NCI-H774 (cell line): ENCODE measurements around the gene CAPN11.

Experiments
- DNase-seq: peaks from one replicate; lab custom pipeline; 2025; lab: John Stamatoyannopoulos, UW

The CAPN11 gene

DNA sequence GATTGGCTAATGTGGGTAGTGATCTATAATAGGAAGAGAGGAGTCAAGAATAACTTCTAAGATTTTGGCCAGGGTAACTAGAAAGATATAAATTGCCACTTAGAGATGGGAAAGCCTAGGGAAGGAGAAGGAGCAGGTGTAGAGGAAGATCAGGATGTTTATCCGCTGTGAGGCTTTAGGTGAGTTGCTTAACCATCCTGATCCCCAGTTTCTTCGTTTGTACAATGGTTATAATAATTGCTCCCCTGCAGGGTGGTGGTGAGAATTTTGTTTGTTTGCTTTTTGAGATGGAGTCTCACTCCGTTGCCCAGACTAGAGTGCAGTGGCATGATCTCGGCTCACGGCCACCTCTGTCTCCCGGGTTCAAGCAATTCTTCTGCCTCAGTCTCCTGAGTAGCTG, 55.7 kb downstream of the CAPN11 start:
- DNase-seq = no peak

DNA sequence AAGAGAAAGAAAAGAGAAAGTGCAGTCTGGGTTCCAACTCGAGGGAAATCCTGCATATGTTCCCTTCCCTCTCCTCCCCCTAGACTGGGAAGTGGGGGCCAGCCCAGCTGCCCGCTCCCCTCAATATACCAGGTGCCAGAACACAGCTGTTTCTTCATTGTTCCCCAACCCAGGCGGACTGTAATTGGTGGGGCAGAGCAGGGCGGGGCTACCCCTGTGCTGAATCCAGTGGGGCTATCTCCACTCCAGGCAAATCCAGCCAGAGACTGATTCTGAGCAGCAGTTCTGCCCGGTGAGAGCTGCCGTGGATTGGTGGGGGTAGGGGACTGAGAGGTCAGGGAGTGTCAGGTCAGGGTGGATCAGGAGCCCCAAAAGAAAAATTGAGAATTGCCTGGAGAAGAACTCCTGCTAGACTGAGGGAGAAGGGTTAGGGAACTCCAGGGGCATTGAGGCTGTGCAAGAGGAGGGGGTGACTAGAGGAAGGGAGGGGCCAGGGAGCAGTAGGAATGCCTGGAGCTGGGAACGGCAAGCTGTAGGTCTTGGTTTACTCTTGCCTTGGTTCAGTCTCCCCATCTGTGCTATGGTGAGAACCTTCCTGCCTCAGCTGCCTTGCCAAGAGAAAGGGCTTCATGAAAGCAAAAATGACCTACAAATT, 58.2 kb downstream of the CAPN11 start, which contains the start of gene MYMX:
MYMX (plus strand) TSS at position 250 of the 655 bp plus-strand sequence. CDS start 546 bp downstream, outside the sequence.
- peak; percentile 38 for DNase-seq

DNA sequence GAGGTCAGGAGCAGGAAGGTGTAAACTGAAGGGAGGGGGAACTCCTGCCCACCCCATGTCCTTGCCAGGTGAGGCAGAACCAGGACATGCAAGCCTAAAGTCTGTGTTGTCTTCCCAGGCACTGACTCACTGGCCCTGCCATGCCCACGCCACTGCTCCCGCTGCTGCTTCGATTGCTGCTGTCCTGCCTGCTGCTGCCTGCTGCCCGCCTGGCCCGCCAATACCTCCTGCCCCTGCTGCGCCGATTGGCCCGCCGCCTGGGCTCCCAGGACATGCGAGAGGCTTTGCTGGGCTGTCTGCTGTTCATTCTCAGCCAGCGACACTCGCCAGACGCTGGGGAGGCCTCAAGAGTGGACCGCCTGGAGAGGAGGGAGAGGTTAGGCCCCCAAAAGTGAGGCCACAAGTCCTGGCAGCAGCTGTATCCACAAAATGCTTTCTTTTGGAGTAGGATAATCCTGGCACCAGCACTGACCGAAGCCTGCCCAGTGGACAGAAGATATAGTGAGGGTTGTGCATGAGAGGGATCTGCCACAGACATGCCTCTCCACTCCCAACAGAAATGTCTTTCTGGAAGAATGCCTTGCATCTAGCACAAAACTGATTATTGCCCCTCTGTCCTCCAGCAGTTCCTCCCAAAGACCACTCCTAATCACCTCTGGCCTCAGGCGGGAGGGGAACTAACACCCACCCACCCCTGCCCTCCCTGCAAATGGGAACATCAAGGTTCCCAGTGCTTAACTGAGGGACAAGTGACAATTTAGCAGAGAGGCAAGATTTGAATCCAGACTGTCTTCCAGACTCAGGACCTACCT, 58.9 kb downstream of the CAPN11 start:
- DNase-seq = no peak

DNA sequence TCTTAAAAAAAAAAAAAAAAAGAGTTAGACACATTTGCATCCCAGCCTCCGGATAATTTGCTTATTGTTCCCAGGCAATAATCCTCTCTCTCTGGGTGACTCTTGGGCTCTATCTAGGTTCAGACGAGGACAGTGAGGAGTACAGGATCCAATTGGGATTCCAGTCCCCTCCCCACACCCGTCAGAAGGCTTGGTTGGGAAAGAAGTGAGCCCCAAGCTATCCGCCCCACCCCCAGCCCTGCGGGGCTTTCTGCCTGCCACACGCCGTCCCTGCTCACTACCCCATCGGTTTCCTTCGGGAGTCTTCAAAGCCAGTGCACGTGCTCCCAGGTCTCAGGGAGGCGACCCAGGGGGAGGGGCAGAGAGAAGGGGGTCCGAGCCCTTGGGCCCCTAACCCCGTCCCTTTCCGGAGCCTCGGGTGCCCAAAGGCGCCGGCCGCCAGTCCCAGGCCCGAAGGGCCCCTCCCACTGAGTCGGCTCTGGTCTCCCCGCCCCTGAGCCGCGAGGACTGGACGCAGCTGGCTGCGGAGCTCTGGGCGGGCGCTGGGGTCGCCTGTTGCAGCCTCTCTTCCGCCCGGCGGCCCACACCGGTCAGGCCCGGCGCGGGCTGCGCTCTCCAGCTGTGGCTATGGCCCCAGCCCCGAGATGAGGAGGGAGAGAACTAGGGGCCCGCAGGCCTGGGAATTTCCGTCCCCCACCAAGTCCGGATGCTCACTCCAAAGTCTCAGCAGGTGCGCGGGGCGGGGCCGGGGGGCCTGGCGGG, 60.6 kb downstream of the CAPN11 start:
- DNase-seq = peak; percentile 82

DNA sequence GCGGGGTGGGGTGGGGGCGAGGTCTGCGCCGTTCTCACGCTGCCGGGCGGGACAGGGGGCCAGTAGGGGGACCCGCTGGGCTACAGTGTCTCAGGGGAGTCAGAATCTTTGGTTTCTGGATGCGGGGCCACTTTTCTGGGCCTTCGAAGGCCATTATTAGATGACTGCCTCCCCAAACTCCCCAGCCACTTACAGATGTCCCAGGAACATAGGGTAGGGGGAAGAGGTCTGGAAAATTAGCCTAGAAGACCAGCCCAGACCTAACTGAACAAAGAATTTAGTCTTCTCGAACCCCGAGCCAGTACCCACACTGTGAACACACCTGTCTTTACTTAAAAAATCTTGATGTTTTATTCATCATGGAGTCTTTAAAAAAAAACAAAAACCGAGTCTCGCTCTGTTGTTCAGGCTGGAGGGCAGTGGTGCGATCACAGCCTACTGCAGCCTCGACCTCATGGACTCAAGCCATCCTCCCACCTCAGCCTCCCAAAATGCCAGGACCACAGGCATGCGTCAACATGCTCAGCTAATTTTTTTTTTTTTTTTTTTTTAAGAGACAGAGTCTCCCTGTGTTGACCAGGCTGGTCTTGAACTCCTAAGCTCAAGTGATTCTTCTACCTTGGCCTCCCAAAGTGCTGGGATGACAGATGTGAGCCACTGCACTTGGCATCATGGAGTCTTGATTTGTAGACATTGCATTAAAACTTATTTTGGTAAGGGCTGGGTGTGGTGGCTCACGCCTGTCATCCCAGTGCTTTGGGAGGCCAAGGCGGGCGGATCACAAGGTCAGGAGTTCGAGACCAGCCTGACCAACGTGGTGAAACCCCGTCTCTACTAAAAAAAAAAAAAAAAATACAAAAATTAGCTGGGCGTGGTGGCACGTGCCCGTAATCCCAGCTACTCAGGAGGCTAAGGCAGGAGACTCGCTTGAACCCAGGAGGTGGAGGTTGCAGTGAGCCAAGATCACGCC, 61.5 kb downstream of the CAPN11 start:
- DNase-seq = no peak

DNA sequence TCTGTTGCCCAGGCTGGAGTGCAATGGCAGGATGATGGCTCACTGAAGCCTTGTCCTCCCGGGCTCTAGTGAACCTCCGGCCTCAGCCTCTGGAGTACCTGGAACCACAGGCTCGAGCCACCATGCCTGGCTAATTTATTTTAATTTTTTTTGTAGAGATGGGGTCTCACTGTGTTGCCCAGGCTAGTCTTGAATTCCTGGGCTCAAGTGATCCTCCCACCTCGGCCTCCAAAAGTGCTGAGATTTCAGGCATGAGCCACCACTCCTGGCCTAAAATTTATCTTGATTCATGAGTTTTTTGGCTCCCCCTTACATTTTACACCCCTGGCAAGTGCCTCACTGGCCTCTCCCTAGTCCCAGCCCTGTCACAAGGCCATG, 62.3 kb downstream of the CAPN11 start:
- DNase-seq = no peak

DNA sequence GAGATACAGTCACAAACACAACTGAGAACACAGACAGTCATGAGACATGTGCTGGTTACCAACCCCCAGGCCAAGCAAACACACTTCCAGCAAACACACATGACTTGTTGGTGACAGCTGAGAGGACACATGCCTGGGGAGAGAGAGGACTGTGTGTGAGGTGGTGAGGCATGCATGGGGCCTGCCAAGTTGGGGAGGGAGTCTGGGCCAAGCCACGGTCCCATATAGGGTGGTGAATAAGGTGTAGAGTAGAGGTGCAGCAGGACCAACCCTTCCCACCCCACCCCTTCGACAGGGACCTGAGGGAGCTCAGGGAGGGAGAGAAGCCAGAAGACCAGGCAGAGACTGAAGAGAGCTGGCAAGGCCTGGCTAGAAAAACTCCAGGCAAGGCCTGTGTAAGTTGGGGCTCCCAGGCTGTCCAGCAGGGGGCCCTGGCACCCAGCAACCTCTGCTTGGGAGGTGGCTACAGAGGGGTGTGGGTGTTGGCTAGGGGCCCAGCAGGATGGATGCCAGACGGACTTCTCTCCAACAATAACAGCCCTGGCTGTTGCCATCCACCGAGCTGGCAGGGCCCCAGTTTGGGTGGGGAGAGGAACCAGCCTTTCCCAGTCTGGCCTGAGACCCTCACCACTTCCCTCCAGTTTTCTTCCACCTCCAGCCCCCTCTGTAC, 62.8 kb downstream of the CAPN11 start:
- peak; percentile 53 for DNase-seq

DNA sequence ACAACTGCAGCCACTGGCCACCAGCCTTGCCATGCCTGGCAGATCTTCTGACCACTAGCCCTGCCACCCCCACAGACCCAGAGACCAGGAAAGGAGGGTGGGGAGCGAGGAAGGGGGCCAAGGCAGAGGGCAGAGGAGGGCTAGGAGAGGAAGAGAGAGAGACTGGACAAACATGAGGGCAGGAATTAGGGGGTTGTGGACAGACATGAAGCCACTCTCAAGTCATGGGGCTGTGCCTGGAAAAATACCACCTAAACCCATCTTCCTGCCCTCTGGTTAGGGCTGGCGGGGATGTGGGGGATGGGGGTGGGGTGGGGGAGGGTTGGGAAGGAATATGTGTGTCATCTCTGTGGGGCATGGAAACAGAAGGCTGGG, 63.3 kb downstream of the CAPN11 start:
- no peak for DNase-seq

DNA sequence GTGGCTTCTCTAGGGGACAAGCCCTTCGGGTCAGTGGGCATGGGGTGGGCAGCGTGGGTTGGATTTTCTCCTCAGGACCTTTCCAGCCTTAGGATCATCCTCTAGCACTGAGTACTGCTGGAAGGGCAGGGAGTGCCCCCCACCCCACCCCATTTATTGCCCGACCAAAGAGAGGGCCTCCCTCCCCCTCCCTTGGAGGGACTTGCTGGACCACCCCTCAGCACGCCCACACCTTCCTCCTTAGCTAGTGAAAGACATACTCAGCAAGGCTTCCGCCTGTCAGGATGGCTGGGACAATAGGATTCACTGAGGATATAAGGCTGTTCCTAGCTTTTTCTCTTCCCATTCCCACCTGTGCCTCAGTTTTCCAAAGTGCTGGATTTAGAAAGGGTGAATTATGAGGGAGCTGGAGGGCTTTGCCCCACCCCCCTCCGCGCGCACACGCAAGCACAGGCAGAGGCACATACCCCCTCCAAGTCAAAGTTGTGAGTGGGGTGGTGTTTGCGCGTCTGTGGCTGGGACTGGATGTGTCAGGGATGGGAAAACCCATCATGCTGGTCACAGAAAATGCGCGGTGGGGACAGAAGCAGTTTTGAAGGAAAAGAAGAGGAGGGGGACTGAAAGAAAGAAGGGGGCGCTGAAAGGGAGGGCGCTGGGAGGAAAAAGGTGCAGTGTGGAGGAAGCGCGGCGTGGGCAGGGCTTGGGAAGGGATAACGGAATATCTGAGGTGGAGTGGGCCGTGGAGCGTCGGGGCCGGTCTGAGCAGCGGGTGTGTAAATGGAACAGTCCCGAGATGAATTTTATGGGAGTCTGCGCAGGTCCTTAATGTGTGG, 64.1 kb downstream of the CAPN11 start:
- no peak for DNase-seq

DNA sequence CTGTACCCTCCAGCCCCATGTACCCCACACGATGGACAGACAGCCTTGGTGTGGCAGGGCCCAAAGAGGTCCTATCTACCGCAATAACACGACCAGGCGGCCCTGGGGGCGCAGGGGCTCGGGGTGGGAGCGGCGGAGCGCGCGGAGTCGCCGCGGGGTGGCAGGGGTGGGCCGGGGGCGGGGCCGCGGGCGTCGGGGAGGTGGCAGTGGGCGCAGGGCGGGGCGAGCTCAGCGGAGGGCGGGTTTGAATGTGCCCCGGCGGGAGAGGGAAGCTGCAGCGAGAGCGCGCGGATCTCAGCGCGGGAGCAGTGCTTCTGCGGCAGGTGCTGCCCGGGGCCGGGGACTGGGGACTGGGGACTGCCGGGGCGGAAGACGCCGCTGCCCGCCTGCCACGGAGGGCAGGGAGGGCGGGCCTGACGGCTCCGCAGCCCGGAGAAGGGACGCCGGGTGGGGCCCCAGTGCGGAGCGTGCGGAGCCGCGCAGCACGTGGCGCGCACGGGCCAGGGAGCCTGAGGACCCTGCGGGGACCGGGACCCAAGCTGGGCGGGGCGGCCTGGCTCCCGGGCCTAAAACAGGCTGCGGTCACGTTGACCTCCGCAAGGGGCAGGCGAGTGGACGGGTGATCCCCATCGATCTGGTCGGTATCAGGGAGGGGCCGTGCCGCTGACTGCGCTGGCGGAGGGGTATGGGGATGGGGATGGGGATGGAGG, 64.9 kb downstream of the CAPN11 start, which contains the start of gene SLC29A1:
SLC29A1 (plus strand) TSS at position 277 of the 710 bp plus-strand sequence. CDS start 3,719 bp downstream, outside the sequence.
- DNase-seq = peak; percentile 58

DNA sequence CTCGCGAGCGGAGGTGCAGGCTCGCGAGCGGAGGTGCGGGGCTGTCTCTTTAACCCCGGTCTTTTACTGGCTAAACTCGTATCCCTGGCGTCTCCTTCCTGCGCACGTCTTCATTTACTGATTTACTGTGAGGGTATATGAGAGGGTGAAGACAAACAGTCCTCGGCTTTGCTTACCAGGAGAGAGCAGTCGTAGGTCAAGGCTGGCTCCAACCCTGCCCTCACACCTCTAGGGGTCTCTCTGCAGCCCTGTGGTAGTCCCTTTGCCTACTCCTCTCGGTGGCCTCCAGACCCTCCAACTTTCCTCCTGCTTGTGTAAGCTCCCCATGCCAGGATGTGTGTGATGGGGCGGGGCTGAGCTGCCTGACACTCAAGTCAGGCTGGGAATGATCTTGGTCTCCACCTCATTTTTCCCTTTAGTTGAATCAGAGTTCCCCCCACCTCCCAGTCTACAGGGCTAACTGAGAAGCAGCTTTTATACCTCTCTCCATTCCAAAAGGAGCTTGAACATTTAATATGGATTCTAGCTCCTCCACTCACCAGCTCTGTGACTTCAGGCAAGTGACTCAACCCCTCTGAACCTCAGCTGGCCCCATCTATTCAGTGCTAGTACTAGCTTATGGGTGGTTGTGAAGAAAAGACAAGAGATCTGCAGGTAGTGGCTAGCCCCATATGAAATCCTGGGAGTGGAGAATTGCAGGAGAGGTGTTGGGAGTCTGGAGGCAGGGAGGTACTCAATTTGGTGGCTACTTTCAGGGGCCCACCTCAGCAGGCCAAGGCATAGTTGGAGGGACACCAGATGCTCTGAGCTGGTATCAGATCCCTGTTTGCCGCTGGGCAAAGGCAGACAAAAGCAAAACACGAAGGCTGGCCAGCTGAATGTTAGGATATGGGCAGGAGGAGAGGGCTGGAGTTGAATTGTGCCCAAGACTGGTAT, 65.7 kb downstream of the CAPN11 start:
- no peak for DNase-seq

DNA sequence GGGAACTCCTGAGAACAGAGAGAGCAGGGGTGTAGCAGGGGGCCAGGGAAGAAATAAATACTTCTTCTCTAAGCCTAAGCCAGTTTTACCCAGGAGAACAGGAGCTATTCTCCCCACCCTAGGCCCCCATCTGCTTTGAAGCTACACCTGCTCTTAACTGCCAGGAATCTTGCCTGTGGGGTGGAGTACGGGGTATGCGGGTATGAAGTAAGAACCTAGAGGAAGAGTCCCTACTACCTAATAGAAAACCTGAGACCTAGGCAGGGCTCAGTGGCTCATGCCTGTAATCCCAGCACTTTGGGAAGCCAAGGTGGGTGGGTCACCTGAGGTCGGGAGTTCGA, 66.3 kb downstream of the CAPN11 start:
- no peak for DNase-seq

DNA sequence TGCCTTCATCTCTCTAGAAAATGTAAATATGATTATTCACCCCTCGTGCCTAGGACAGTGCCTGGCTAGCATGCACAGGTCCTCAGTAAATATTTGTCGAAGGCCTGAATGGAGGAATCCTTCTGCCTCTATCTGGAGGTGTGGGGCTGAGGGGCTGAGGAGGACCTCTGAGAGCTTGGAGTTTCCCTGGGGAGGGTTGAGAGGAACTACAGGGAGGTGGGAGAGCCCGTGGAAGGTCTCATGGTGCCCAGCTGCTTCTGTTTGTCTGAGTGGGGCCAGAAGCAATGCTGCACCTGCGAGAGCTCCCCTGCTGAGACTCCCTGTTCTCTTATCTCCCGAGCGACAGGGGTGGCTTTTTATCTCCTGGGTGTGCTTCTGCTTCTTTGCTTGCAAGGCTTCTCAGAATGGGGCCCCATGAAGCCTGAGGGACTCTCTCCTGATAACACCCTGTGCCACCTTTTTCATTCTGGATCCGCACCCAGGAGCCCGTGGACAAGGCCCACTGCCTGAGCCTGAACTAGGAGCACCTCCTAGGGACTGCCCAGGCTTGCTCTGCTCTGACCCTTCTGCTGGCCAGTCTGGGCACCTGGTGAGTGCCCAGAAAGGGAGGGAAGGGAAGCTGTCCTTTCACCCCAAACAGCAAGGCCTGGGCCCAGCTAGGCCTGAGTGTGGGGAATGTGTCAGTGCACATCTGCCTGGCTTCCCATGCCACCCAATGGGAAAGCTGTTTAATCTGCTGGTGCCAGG, 67.1 kb downstream of the CAPN11 start:
- DNase-seq = no peak

DNA sequence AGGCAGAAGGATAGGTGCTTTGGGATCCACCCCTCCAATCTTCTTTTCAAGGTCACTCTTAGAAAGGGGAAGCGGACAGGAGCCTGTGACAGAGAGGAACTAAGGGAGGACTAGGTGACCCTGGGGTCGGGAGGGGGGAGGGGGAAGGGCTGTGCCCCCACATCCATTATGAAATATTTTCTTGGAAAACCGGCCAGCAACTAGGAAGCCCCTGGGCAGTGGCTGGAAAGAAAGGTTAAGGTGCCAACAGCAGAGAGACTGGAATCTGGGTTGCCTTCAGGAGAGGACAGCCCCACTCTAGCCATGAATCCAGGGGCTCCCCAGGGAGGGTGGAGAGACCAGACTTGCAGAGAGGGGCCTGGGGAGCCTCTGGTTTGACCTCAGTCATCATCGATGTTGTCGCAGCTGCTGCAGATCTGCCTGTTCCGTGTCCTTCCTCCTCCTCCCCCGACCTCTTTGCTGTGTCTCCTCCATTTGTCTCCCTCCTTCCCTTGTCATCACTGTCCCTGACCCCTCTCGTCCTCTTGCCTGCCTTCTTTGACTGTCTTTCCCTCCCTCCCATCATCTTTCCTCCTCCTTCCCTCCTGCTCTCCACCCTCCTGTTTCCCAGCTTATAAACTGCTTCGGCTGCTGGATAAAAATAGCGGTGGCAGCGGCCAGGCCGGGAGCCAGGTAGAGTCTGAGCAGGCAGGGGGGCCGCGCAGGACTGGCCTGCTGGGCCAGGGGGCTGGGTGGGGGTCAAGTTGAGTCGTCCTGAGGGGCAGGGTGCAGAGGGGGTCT, 67.9 kb downstream of the CAPN11 start:
- no peak for DNase-seq

DNA sequence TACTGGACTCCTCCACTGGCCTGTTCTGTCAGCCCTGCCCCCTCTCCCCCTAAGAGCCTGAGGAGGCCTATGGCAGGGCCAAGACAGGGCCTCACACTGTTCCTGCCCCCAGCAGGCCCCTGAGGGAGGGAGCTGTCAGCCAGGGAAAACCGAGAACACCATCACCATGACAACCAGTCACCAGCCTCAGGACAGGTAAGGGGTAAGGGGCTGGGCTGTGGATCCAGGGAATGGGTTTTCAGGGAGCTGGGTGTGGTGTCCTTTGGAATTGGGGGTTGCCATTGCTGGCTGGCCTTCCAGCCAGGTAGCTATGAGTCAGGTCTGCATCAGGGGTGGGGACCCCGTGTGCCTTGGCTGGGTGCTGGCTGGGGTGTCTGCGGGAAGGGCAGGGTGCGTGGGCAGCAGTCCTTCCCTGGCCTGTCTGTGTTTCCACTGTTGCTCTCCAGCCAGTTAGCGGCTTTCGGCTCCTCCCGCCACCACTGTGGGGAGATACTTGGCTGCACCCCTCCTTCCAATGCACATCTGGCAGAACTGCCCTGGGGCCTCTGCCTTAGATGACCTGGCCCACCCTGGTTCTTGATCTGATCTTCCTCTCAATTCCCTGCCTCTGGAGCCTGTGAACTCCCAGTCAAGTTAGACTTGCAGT, 68.7 kb downstream of the CAPN11 start:
- no peak for DNase-seq

DNA sequence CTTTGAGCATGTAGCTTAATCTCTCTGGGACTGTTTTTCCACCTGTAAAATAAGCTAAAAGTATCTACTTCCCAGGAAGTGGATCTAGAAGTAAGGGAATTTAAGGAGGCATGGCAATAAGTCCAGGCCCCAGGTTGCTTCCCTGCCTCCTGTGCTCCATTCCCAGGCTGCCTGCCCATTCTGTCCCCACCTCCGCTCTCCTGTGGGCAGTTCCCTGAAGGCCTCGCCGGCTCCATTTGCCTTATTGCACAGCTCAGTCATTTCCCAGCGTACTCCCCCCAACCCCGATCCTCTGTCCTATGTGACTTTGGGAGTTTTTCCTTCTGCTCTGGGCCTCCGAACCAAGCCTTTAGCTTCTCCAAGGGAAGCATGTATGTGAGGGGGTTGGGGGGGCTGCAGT, 69.4 kb downstream of the CAPN11 start:
- DNase-seq = no peak
